Measurements from ENCODE around the gene HMGN1. TPM values are rescaled to one million over a fixed set of nuclear protein-coding genes. Genes with fewer than 3 reads are reported as not detected.

HMGN1 gene
- total RNA-seq (256 and 282 TPM in 2 replicates), polyA plus RNA-seq (371 and 385 TPM in 2 replicates)

- no peaks in the 10 kb centered on the region for H3K9me3 ChIP-seq (ENCODE audit: low read depth)
- peaks cover 45% of the 10 kb centered on the region for H3K79me2 ChIP-seq
- peaks cover 40% of the 10 kb centered on the region for H4K20me1 ChIP-seq (ENCODE audit: insufficient read depth, poor library complexity, severe bottlenecking)
- DNase-seq (ENCODE audit: low spot score), result peak; percentile 97
- TF ChIP-seq EZH2phosphoT487 (IDR thresholded peaks at IDR 0.05; ENCODE audit: low read depth, severe bottlenecking, unreplicated experiment), result no peak
- TF ChIP-seq EZH2 (IDR thresholded peaks at IDR 0.05; ENCODE audit: borderline replicate concordance), result no peak
- TF ChIP-seq CTCF (IDR thresholded peaks at IDR 0.05; ENCODE audit: poor library complexity), result no peak
- H3K4me1 ChIP-seq (ENCODE audit: insufficient read depth), result peaks cover 24% of the 10 kb centered on the region
- H3K9me2 ChIP-seq (replicated peaks; ENCODE audit: insufficient read depth), result no peaks in the 10 kb centered on the region
- peak within 1 kb of the TSS; percentile 96 for H3K27ac ChIP-seq
- H3K36me3 ChIP-seq (replicated peaks; ENCODE audit: insufficient read depth, low read depth), result no peaks in the 10 kb centered on the region
- peak within 1 kb of the TSS; percentile 87 for H3K4me2 ChIP-seq
- under 1% methylated on average over 49 of the region's 116 CpGs for WGBS (ENCODE audit: low lambda C conversion rate, missing lambda C conversion rate)
- no peaks in the 10 kb centered on the region for H3K27me3 ChIP-seq
- peak within 1 kb of the TSS; percentile 63 for H2AFZ ChIP-seq
- peak within 1 kb of the TSS; percentile 84 for H3K4me3 ChIP-seq
Observed at GRCh38 chr21:39348355-39349210, at the start of gene HMGN1. Gene HMGN1, minus strand, starts transcription at chr21:39349088. Its CDS starts 171 bp downstream, at chr21:39348917.

- TF ChIP-seq EZH2 (IDR thresholded peaks at IDR 0.05; ENCODE audit: borderline replicate concordance) (no peak), EZH2phosphoT487 (IDR thresholded peaks at IDR 0.05; ENCODE audit: low read depth, severe bottlenecking, unreplicated experiment) (no peak), CTCF (IDR thresholded peaks at IDR 0.05; ENCODE audit: poor library complexity) (no peak)
- no peaks in the 10 kb centered on the region for H3K4me1 ChIP-seq (ENCODE audit: insufficient read depth)
- no peaks in the 10 kb centered on the region for H3K9me3 ChIP-seq (ENCODE audit: low read depth)
- no peaks in the 10 kb centered on the region for H3K9me2 ChIP-seq (replicated peaks; ENCODE audit: insufficient read depth)
- no peaks in the 10 kb centered on the region for H3K36me3 ChIP-seq (replicated peaks; ENCODE audit: insufficient read depth, low read depth)
- H2AFZ ChIP-seq, result no peak overlapping the region
- H3K27ac ChIP-seq, result no peak overlapping the region
- H3K4me3 ChIP-seq, result no peak overlapping the region
- DNase-seq (ENCODE audit: low spot score), result no peak
- no peaks in the 10 kb centered on the region for H4K20me1 ChIP-seq (ENCODE audit: insufficient read depth, poor library complexity, severe bottlenecking)
- 93% methylated on average over 11 of the region's 11 CpGs for WGBS (ENCODE audit: low lambda C conversion rate, missing lambda C conversion rate)
- no peak overlapping the region for H3K4me2 ChIP-seq
- H3K79me2 ChIP-seq, result no peaks in the 10 kb centered on the region
- H3K27me3 ChIP-seq, result no peaks in the 10 kb centered on the region
Observed at GRCh38 chr21:39397646-39398385, 48.9 kb upstream of the HMGN1 start.

- Histone ChIP-seq H3K4me2 (no peak overlapping the region), H3K27ac (no peak overlapping the region), H3K4me1 (ENCODE audit: insufficient read depth) (no peaks in the 10 kb centered on the region), H3K79me2 (peaks cover 18% of the 10 kb centered on the region), H3K9me2 (replicated peaks; ENCODE audit: insufficient read depth) (no peaks in the 10 kb centered on the region), H3K36me3 (replicated peaks; ENCODE audit: insufficient read depth, low read depth) (no peaks in the 10 kb centered on the region), H3K27me3 (no peaks in the 10 kb centered on the region), H3K9me3 (ENCODE audit: low read depth) (no peaks in the 10 kb centered on the region), H2AFZ (no peak overlapping the region), H4K20me1 (ENCODE audit: insufficient read depth, poor library complexity, severe bottlenecking) (peaks cover 3% of the 10 kb centered on the region), H3K4me3 (no peak overlapping the region)
- 93% methylated on average over 7 of the region's 7 CpGs for WGBS (ENCODE audit: low lambda C conversion rate, missing lambda C conversion rate)
- TF ChIP-seq EZH2phosphoT487 (IDR thresholded peaks at IDR 0.05; ENCODE audit: low read depth, severe bottlenecking, unreplicated experiment), result no peak
- TF ChIP-seq CTCF (IDR thresholded peaks at IDR 0.05; ENCODE audit: poor library complexity), result no peak
- no peak for TF ChIP-seq EZH2 (IDR thresholded peaks at IDR 0.05; ENCODE audit: borderline replicate concordance)
- no peak for DNase-seq (ENCODE audit: low spot score)
Observed at GRCh38 chr21:39392981-39393380, 44.1 kb upstream of the HMGN1 start.
